GM23248 (cell line): ENCODE data around the gene CEBPG. TPM values are rescaled to one million over a fixed set of nuclear protein-coding genes. Genes with fewer than 3 reads are reported as not detected.

Experiments used
- DNase-seq: peaks from one replicate; pipeline ENCODE4 v3.0.0-alpha.2; 2015
- H2AFZ ChIP-seq: fragments of 200-600 bp; sonication (generic); 2 replicates; pipeline ENCODE4 v1.6.1; 2016; ENCODE audit warnings: antibody characterized with exemption
- H3F3A ChIP-seq: fragments of 200-600 bp; sonication (generic); 2 replicates; pipeline ENCODE4 v1.6.1; 2016; ENCODE audit warnings: mild to moderate bottlenecking, antibody characterized with exemption, mixed run types; ENCODE audit not compliant: insufficient read depth
- H3K27ac ChIP-seq: fragments of 200-600 bp; sonication (generic); 2 replicates; pipeline ENCODE4 v1.5.1; 2016; ENCODE audit warnings: mild to moderate bottlenecking
- H3K27me3 ChIP-seq: fragments of 200-600 bp; sonication (generic); replicated peaks from 2 replicates; pipeline ENCODE4 v1.6.1; 2016; ENCODE audit warnings: mild to moderate bottlenecking; ENCODE audit not compliant: insufficient read depth
- H3K36me3 ChIP-seq: fragments of 200-600 bp; sonication (generic); 2 replicates; pipeline ENCODE4 v1.6.1; 2016; ENCODE audit warnings: low read depth, mild to moderate bottlenecking
- H3K4me1 ChIP-seq: fragments of 200-600 bp; sonication (generic); 2 replicates; pipeline ENCODE4 v1.6.1; 2016; ENCODE audit warnings: mild to moderate bottlenecking; ENCODE audit not compliant: insufficient read depth
- H3K4me2 ChIP-seq: fragments of 200-600 bp; sonication (generic); one replicate; pipeline ENCODE4 v1.6.1; 2016; ENCODE audit warnings: mild to moderate bottlenecking; ENCODE audit not compliant: unreplicated experiment
- H3K4me3 ChIP-seq: fragments of 200-600 bp; sonication (generic); 2 replicates; pipeline ENCODE4 v1.5.1; 2016; ENCODE audit warnings: mild to moderate bottlenecking
- H3K79me2 ChIP-seq: fragments of 200-600 bp; sonication (generic); 2 replicates; pipeline ENCODE4 v1.6.1; 2016; ENCODE audit warnings: mild to moderate bottlenecking; ENCODE audit not compliant: insufficient read depth
- H3K9ac ChIP-seq: fragments of 200-600 bp; sonication (generic); 2 replicates; pipeline ENCODE4 v1.6.1; 2016; ENCODE audit warnings: mild to moderate bottlenecking
- H3K9me2 ChIP-seq: fragments of 200-600 bp; sonication (generic); 2 replicates; pipeline ENCODE4 v1.6.1; 2016; ENCODE audit warnings: mixed run types, mild to moderate bottlenecking, moderate library complexity; ENCODE audit not compliant: insufficient read depth
- H3K9me3 ChIP-seq: fragments of 200-600 bp; sonication (generic); one replicate; pipeline ENCODE4 v1.6.1; 2017; ENCODE audit warnings: low read depth
- H4K20me1 ChIP-seq: fragments of 200-600 bp; sonication (generic); 2 replicates; pipeline ENCODE4 v1.6.0; 2016; ENCODE audit not compliant: insufficient read depth
- EZH2 ChIP-seq: fragments of 200-600 bp; sonication (generic); IDR thresholded peaks from 2 replicates; pipeline ENCODE4 v1.6.1; 2018; ENCODE audit warnings: antibody characterized with exemption, mild to moderate bottlenecking; ENCODE audit not compliant: insufficient read depth, poor library complexity, severe bottlenecking
- EZH2phosphoT487 ChIP-seq: fragments of 200-600 bp; sonication (generic); IDR thresholded peaks from 2 replicates; pipeline ENCODE4 v1.6.1; 2018; ENCODE audit warnings: antibody characterized with exemption, moderate library complexity, mild to moderate bottlenecking, low read depth; ENCODE audit not compliant: insufficient read depth
- WGBS, 2 experiments: methylation state at CpG; one replicate each; pipeline ENCODE4 v1.1.6; 2015 to 2017; ENCODE audit warnings: low lambda C conversion rate in 2 of 2, low coverage in 1 of 2; ENCODE audit errors: missing lambda C conversion rate in 2 of 2; 5-methylcytosine and 5-hydroxymethylcytosine counted together
- in situ Hi-C: fragments of 300-500 bp; cut with MboI; formaldehyde crosslinking; loops from 2 replicates; pipeline ENCODE4 v1.15.0; 2020
- polyA plus RNA-seq: library from polyadenylated mRNA; unstranded; fragments of >200 nt; fragmentation: Nextera tagmentation; extraction: Ambion mirVana; gene quantifications from 2 replicates; pipeline ENCODE4 v1.2.1, GENCODE V29; 2016
- total RNA-seq: library from RNA; depleted of rRNA; stranded (reverse); fragments of >200 nt; shearing (Covaris generic); gene quantifications from 2 replicates; pipeline ENCODE4 v1.2.3, GENCODE V29; 2014

CEBPG gene
- total and polyA plus RNA-seq, 2 experiments from 2014 or later, result 27.6 to 36.2 TPM

- WGBS, 2 experiments, result 75 to 82% methylated on average over 5 of the region's 5 CpGs
- peaks cover 17% of the 10 kb centered on the region for H3F3A ChIP-seq
- H3K36me3 ChIP-seq, result no peaks in the 10 kb centered on the region
- H3K9me3 ChIP-seq, result no peaks in the 10 kb centered on the region
- H3K4me3 ChIP-seq, result no peak overlapping the region
- TF ChIP-seq EZH2, result no peak
- no peak for TF ChIP-seq EZH2phosphoT487
- no peak overlapping the region for H3K4me2 ChIP-seq
- no peak overlapping the region for H2AFZ ChIP-seq
- in situ Hi-C loops, result no loop called here
- no peak overlapping the region for H3K27ac ChIP-seq
- DNase-seq, result no peak
- no peaks in the 10 kb centered on the region for H3K79me2 ChIP-seq
- no peak overlapping the region for H3K9ac ChIP-seq
- H3K27me3 ChIP-seq, result peaks cover 39% of the 10 kb centered on the region
- H3K4me1 ChIP-seq, result peaks cover 11% of the 10 kb centered on the region
- H4K20me1 ChIP-seq, result no peaks in the 10 kb centered on the region
- H3K9me2 ChIP-seq, result no peaks in the 10 kb centered on the region
These were observed 6.6 kb upstream of the CEBPG start for GRCh38 chr19:33366897-33367296.

DNA sequence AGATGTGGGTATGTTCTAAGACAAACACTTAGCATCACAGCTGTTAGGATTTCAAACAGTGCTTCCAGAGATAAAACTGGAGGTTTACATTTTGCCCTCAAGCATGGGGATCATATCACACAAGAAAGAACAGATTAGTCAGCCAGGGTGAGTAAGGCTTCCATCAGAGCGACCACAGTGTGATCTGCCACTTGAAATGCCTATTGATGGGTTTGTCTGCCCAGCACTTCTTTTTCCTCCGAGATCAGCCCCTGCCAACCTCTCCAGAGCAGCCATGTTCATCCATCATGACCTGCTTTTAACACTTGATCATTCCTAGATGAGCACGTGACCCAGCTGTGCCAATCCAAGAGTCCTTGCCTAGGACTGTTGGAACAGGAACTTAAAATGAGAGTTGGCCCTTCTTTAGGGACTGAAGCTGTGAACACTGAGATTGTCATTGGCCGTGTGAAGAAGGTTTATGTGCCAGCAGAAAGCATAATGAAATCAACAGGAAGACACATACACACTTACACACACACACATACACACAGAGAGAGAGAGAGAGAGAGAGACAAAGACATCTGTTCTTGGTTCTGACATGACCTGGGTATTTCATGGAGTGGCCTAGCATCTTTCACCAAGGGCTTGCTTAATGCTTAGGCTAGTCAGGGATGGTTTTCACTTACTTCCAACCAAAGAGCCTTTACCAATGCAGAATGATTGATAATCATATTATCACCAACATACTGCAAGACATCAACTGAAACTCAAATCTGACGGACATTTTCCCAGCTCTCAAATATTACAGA, 5.2 kb upstream of the CEBPG start:
- Histone ChIP-seq H3K9me3 (no peaks in the 10 kb centered on the region), H3K27me3 (peaks cover 27% of the 10 kb centered on the region), H3K9me2 (no peaks in the 10 kb centered on the region), H3K4me3 (no peak overlapping the region), H3K4me1 (peaks cover 11% of the 10 kb centered on the region), H3K36me3 (no peaks in the 10 kb centered on the region), H2AFZ (peak overlapping the region; percentile 35), H3K9ac (no peak overlapping the region), H3K4me2 (peak overlapping the region; percentile 23), H3K79me2 (no peaks in the 10 kb centered on the region), H3F3A (peaks cover 17% of the 10 kb centered on the region), H4K20me1 (no peaks in the 10 kb centered on the region), H3K27ac (no peak overlapping the region)
- in situ Hi-C loops, result no loop called here
- WGBS, 2 experiments, result 26 to 27% methylated on average over 5 of the region's 5 CpGs
- TF ChIP-seq EZH2phosphoT487, result no peak
- TF ChIP-seq EZH2, result no peak
- DNase-seq, result peak; percentile 76

- Histone ChIP-seq H3K27me3 (peaks cover 6% of the 10 kb centered on the region), H3K79me2 (peaks cover 17% of the 10 kb centered on the region), H4K20me1 (0 out of 2 replicates have a peak, but pooled peaks cover 7% of the 10 kb centered on the region), H3K27ac (no peak overlapping the region), H3K36me3 (no peaks in the 10 kb centered on the region), H2AFZ (no peak overlapping the region), H3K9me3 (no peaks in the 10 kb centered on the region), H3K4me3 (no peak overlapping the region), H3K4me2 (no peak overlapping the region), H3K4me1 (peaks cover 22% of the 10 kb centered on the region), H3K9me2 (no peaks in the 10 kb centered on the region), H3F3A (peaks cover 34% of the 10 kb centered on the region), H3K9ac (no peak overlapping the region)
- WGBS, 2 experiments, result 62 to 63% methylated on average over 4 of the region's 4 CpGs
- TF ChIP-seq EZH2 (no peak), EZH2phosphoT487 (no peak)
- in situ Hi-C loops, result no loop called here
- DNase-seq, result no peak
These were observed 2.7 kb upstream of the CEBPG start for GRCh38 chr19:33370783-33371182.

DNA sequence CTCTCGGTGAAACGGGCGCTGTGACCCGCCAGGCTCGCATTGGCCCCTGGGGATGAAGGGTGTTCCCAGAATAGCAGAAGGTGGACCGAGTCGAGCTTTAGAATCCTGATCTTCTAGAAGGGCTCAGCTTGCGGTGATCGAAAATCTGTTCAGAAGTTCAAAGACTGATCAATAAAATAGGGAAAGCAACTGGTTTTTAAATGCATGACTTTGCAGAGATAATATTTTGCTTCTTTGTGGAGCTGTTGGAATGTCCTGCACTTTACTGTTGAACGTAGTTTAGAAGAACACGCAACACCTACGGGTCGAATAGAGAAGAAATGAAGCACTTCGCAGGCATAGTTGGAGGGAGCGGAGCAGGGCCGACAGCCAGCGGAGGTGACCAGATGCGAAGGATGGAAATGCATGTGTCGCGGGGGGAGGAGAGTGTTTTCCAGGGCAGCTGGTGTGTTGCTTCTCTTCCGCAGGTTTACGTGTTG, 766 bp downstream of the CEBPG start:
- H2AFZ ChIP-seq, result no peak overlapping the region
- H3K4me3 ChIP-seq, result peak overlapping the region; percentile 100
- H3K4me2 ChIP-seq, result peak overlapping the region; percentile 92
- peaks cover 38% of the 10 kb centered on the region for H4K20me1 ChIP-seq
- TF ChIP-seq EZH2 (no peak), EZH2phosphoT487 (no peak)
- H3K9me3 ChIP-seq, result no peaks in the 10 kb centered on the region
- WGBS, 2 experiments, result 2 to 3% methylated on average over 22 of the region's 22 CpGs
- H3K79me2 ChIP-seq, result peaks cover 52% of the 10 kb centered on the region
- H3K9me2 ChIP-seq, result no peaks in the 10 kb centered on the region
- H3K27me3 ChIP-seq, result no peaks in the 10 kb centered on the region
- peak overlapping the region; percentile 97 for H3K27ac ChIP-seq
- H3F3A ChIP-seq, result peaks cover 46% of the 10 kb centered on the region
- in situ Hi-C loops, result no loop called here
- peaks cover 36% of the 10 kb centered on the region for H3K4me1 ChIP-seq
- peak overlapping the region; percentile 99 for H3K9ac ChIP-seq
- DNase-seq, result peak; percentile 65
- 0 out of 2 replicates have a peak, but pooled peaks cover 3% of the 10 kb centered on the region for H3K36me3 ChIP-seq
